ENCODE results near the gene ADAMTS2.

DNA sequence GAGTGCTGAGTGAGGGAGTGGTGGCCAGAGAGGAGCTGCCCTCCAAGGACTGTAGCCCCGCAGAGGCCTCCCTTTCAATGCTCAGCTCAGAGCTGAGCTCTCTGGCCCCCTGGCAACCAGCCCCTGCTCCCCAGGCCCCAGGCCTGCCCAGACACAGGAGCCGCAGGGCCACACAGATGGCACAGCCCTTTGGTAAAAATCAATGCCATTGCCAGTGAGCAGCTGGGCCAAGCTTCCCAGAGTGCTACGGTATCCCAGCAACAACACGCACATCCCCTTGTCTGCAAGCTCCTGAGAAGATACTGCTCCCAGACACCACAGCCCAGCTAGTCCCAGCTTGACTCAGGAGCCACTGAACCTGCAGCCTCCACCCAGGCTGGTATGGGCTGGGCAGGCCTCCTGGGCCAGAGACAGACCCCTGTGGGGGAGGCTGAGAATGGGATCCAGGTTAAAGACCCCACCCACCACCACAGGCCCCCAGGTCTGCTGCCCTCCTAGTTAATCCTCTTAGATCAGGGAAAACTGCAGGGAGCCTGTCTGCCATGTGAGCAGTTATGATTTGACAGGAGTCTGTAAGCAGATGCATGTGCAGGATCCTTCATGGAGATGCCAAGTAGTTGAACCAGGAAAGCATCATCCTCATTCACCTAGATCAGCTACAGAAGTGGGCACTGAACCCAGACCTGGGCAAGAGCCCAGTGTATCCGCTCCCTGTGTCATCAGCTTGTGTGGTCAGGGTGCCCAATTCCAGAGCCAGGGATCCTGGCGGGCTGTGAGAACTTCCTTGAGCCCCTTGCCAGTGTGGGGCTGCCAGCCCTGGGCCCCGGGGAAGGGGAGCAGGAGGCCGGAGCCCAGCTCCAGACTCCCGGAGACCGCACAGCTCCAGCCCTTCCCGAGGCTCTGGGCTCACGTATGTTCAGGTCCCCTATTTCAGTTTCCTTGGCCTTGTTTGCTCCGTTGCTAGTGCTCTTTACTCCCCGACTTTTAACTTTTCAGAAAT lies 26.7 kb upstream of the ADAMTS2 start:
- TF ChIP-seq, protein P1, sequence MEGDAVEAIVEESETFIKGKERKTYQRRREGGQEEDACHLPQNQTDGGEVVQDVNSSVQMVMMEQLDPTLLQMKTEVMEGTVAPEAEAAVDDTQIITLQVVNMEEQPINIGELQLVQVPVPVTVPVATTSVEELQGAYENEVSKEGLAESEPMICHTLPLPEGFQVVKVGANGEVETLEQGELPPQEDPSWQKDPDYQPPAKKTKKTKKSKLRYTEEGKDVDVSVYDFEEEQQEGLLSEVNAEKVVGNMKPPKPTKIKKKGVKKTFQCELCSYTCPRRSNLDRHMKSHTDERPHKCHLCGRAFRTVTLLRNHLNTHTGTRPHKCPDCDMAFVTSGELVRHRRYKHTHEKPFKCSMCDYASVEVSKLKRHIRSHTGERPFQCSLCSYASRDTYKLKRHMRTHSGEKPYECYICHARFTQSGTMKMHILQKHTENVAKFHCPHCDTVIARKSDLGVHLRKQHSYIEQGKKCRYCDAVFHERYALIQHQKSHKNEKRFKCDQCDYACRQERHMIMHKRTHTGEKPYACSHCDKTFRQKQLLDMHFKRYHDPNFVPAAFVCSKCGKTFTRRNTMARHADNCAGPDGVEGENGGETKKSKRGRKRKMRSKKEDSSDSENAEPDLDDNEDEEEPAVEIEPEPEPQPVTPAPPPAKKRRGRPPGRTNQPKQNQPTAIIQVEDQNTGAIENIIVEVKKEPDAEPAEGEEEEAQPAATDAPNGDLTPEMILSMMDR (conservative IDR thresholded peaks at IDR 0.05; ENCODE audit: low read depth, low read length), result no peak
- TF ChIP-seq RFX5 (IDR thresholded peaks at IDR 0.05; ENCODE audit: low read depth, low read length) (no peak), CHD1 (IDR thresholded peaks at IDR 0.05; ENCODE audit: low read depth, low read length) (no peak), POLR2A (IDR thresholded peaks at IDR 0.05; ENCODE audit: low read depth, low read length) (no peak), MXI1 (IDR thresholded peaks at IDR 0.05; ENCODE audit: borderline replicate concordance, low read depth, low read length) (no peak), FOS (IDR thresholded peaks at IDR 0.05; ENCODE audit: low read depth, low read length) (no peak), SMC3 (IDR thresholded peaks at IDR 0.05; ENCODE audit: low read depth, low read length) (no peak)
- TF ChIP-seq, protein P2, sequence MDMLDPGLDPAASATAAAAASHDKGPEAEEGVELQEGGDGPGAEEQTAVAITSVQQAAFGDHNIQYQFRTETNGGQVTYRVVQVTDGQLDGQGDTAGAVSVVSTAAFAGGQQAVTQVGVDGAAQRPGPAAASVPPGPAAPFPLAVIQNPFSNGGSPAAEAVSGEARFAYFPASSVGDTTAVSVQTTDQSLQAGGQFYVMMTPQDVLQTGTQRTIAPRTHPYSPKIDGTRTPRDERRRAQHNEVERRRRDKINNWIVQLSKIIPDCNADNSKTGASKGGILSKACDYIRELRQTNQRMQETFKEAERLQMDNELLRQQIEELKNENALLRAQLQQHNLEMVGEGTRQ (IDR thresholded peaks at IDR 0.05; ENCODE audit: low read depth, low read length), result no peak
